Liver (tissue), 9 donors: ENCODE measurements around the gene PPFIBP2. TPM values are rescaled to one million over a fixed set of nuclear protein-coding genes. Genes with fewer than 3 reads are reported as not detected.

Experiments used
- DNase-seq: peaks from one replicate; pipeline ENCODE4 v3.0.0-alpha.2; 2017; ENCODE audit warnings: low spot score
- H3K27ac ChIP-seq, 2 donors: one replicate each; pipeline ENCODE4 v1.7.0; 2013; ENCODE audit warnings: inconsistent platforms in 2 of 2, low read length in 2 of 2, control low read depth in 1 of 2, low read depth in 1 of 2, mild to moderate bottlenecking in 1 of 2
- H3K27me3 ChIP-seq, 4 donors: one replicate each; pipeline versions ENCODE4 v1.6.1 to v1.7.0; 2013; ENCODE audit warnings: low read length in 3 of 4, inconsistent platforms in 1 of 4, mild to moderate bottlenecking in 1 of 4, moderate library complexity in 1 of 4; ENCODE audit not compliant: control insufficient read depth in 4 of 4, insufficient read depth in 4 of 4
- H3K36me3 ChIP-seq, 4 donors: one replicate each; pipeline versions ENCODE4 v1.6.1 to v1.7.0; 2013; ENCODE audit warnings: low read length in 3 of 4, mild to moderate bottlenecking in 3 of 4, low read depth in 1 of 4, moderate library complexity in 1 of 4; ENCODE audit not compliant: control insufficient read depth in 4 of 4, insufficient read depth in 3 of 4
- H3K4me1 ChIP-seq, 4 donors: one replicate each; pipeline versions ENCODE4 v1.6.1 to v1.7.0; 2013; ENCODE audit warnings: low read length in 3 of 4, mild to moderate bottlenecking in 3 of 4, moderate library complexity in 1 of 4; ENCODE audit not compliant: control insufficient read depth in 4 of 4, insufficient read depth in 4 of 4
- H3K4me3 ChIP-seq, 3 donors: one replicate each; pipeline versions ENCODE4 v1.6.1 to v1.7.0; 2013; ENCODE audit warnings: low read length in 3 of 3, control low read depth in 1 of 3, low read depth in 1 of 3, mild to moderate bottlenecking in 1 of 3
- H3K9ac ChIP-seq, 2 donors: one replicate each; pipeline ENCODE4 v1.7.0; 2013; ENCODE audit warnings: low read length in 2 of 2, mild to moderate bottlenecking in 2 of 2, moderate library complexity in 2 of 2, control low read depth in 1 of 2, low read depth in 1 of 2
- H3K9me3 ChIP-seq, 4 donors: one replicate each; pipeline versions ENCODE4 v1.6.1 to v1.7.0; 2013; ENCODE audit warnings: low read length in 3 of 4; ENCODE audit not compliant: control insufficient read depth in 4 of 4
- FOXA1 ChIP-seq: IDR thresholded peaks from 2 replicates; pipeline ENCODE4 v1.6.1; 2016; ENCODE audit warnings: antibody characterized with exemption
- FOXA2 ChIP-seq: IDR thresholded peaks from 2 replicates; pipeline ENCODE4 v1.6.1; 2016; ENCODE audit warnings: antibody characterized with exemption
- GABPA ChIP-seq, 2 donors: IDR thresholded peaks in 1 of 2; conservative IDR thresholded peaks in 1 of 2; 2 replicates each; pipeline ENCODE4 v1.6.1; 2016; ENCODE audit warnings: antibody characterized with exemption in 2 of 2, mild to moderate bottlenecking in 1 of 2, moderate library complexity in 1 of 2
- HNF4A ChIP-seq, 2 donors: conservative IDR thresholded peaks; 2 replicates each; pipeline ENCODE4 v1.6.1; 2016; ENCODE audit warnings: antibody characterized with exemption in 2 of 2, mild to moderate bottlenecking in 2 of 2
- HNF4G ChIP-seq: IDR thresholded peaks from 2 replicates; pipeline ENCODE4 v1.6.1; 2016; ENCODE audit warnings: antibody characterized with exemption
- MAX ChIP-seq: IDR thresholded peaks from 2 replicates; pipeline ENCODE4 v1.6.1; 2016; ENCODE audit warnings: antibody characterized with exemption
- NR2F2 ChIP-seq: IDR thresholded peaks from 2 replicates; pipeline ENCODE4 v1.6.1; 2016; ENCODE audit warnings: antibody characterized with exemption
- RXRA ChIP-seq, 2 donors: IDR thresholded peaks; 2 replicates each; pipeline ENCODE4 v1.6.1; 2017 to 2018; ENCODE audit warnings: antibody characterized with exemption in 2 of 2, mild to moderate bottlenecking in 1 of 2
- TAF1 ChIP-seq: conservative IDR thresholded peaks from 2 replicates; pipeline ENCODE4 v1.6.1; 2016; ENCODE audit warnings: antibody characterized with exemption, mild to moderate bottlenecking
- YY1 ChIP-seq: IDR thresholded peaks from 2 replicates; pipeline ENCODE4 v1.6.1; 2016; ENCODE audit warnings: antibody characterized with exemption, mild to moderate bottlenecking
- WGBS: extraction: QIAGEN DNeasy Blood & Tissue Kit; methylation state at CpG from one replicate; pipeline ENCODE4 v1.1.7; 2013; 5-methylcytosine and 5-hydroxymethylcytosine counted together
- polyA plus RNA-seq, 2 donors: library from polyadenylated mRNA; stranded (reverse) in 1 of 2; unstranded in 1 of 2; fragments of 200-250 nt in 1 of 2; fragments of >200 nt in 1 of 2; fragmentation: Nextera tagmentation in 1 of 2; extraction: Ambion mirVana in 1 of 2; gene quantifications; one replicate each; pipeline versions ENCODE4 v1.2.1 to v1.2.3, GENCODE V29; 2013 to 2015
- total RNA-seq, 2 donors: library from RNA; depleted of rRNA; stranded (reverse); fragments of >200 nt; gene quantifications; one replicate each; pipeline ENCODE4 v1.2.3, GENCODE V29; 2014
- TF ChIP-seq, protein P1 (sequence below): IDR thresholded peaks from 2 replicates; pipeline ENCODE4 v1.6.1; 2016; ENCODE audit warnings: antibody characterized with exemption
- TF ChIP-seq, protein P2 (sequence below): IDR thresholded peaks from 2 replicates; pipeline ENCODE4 v1.6.1; 2016; ENCODE audit warnings: antibody characterized with exemption, mild to moderate bottlenecking
- donor health status: healthy.
- donor health status: healthy.
- donor health status: healthy.
- donor health status: healthy.
- donor health status: healthy.

Gene PPFIBP2
- total and polyA plus RNA-seq, 4 donors = 19.6 to 80.0 (median 23.2) TPM

DNA sequence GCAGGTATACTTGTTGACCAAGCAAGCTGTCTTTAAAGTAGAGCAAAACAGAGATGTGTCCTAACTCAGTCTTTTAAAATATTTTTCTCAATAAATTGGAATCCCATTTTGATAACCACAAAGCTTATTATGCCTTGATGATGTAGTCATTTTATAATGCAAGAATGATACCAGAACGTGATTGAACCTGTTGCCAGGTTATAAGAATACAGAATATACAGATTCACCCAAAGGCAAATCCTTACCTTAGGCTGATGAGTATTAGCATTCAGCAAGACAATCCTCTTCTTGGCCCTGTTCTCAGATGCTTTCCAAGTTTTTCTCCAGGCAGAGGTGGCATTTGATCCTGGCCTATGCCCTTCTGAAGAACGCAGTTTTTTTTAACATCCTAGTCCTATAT is 76.1 kb downstream of the PPFIBP2 start:
- peaks cover 0 to 2% (median 0%) of the 10 kb centered on the region in 4 donors for H3K36me3 ChIP-seq
- WGBS = 93% methylated on average over 2 of the region's 2 CpGs
- no peak overlapping the region for H3K27ac ChIP-seq
- no peak for TF ChIP-seq NR2F2
- TF ChIP-seq MAX = no peak
- TF ChIP-seq YY1 = no peak
- no peak for TF ChIP-seq TAF1
- TF ChIP-seq HNF4A (conservative IDR thresholded peaks at IDR 0.05) = no peak
- TF ChIP-seq FOXA1 = no peak
- TF ChIP-seq GABPA (IDR thresholded peaks at IDR 0.05 in 1 of 2, conservative IDR thresholded peaks at IDR 0.05 in 1 of 2) = no peak
- TF ChIP-seq, protein P1, sequence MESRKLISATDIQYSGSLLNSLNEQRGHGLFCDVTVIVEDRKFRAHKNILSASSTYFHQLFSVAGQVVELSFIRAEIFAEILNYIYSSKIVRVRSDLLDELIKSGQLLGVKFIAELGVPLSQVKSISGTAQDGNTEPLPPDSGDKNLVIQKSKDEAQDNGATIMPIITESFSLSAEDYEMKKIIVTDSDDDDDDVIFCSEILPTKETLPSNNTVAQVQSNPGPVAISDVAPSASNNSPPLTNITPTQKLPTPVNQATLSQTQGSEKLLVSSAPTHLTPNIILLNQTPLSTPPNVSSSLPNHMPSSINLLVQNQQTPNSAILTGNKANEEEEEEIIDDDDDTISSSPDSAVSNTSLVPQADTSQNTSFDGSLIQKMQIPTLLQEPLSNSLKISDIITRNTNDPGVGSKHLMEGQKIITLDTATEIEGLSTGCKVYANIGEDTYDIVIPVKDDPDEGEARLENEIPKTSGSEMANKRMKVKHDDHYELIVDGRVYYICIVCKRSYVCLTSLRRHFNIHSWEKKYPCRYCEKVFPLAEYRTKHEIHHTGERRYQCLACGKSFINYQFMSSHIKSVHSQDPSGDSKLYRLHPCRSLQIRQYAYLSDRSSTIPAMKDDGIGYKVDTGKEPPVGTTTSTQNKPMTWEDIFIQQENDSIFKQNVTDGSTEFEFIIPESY = no peak
- TF ChIP-seq FOXA2 = no peak
- TF ChIP-seq HNF4G = no peak
- TF ChIP-seq, protein P2, sequence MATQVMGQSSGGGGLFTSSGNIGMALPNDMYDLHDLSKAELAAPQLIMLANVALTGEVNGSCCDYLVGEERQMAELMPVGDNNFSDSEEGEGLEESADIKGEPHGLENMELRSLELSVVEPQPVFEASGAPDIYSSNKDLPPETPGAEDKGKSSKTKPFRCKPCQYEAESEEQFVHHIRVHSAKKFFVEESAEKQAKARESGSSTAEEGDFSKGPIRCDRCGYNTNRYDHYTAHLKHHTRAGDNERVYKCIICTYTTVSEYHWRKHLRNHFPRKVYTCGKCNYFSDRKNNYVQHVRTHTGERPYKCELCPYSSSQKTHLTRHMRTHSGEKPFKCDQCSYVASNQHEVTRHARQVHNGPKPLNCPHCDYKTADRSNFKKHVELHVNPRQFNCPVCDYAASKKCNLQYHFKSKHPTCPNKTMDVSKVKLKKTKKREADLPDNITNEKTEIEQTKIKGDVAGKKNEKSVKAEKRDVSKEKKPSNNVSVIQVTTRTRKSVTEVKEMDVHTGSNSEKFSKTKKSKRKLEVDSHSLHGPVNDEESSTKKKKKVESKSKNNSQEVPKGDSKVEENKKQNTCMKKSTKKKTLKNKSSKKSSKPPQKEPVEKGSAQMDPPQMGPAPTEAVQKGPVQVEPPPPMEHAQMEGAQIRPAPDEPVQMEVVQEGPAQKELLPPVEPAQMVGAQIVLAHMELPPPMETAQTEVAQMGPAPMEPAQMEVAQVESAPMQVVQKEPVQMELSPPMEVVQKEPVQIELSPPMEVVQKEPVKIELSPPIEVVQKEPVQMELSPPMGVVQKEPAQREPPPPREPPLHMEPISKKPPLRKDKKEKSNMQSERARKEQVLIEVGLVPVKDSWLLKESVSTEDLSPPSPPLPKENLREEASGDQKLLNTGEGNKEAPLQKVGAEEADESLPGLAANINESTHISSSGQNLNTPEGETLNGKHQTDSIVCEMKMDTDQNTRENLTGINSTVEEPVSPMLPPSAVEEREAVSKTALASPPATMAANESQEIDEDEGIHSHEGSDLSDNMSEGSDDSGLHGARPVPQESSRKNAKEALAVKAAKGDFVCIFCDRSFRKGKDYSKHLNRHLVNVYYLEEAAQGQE = no peak
- DNase-seq = no peak
- no peak overlapping the region for H3K9ac ChIP-seq
- H3K4me3 ChIP-seq = no peak overlapping the region
- peaks cover 4 to 26% (median 8%) of the 10 kb centered on the region in 4 donors for H3K4me1 ChIP-seq
- no peaks in the 10 kb centered on the region for H3K9me3 ChIP-seq
- no peaks in the 10 kb centered on the region for H3K27me3 ChIP-seq

GRCh38 chr11:7590529-7590928 is 76.7 kb downstream of the PPFIBP2 start:
- Histone ChIP-seq H3K27me3 (no peaks in the 10 kb centered on the region), H3K36me3 (peaks cover 0 to 2% (median 0%) of the 10 kb centered on the region in 4 donors), H3K9me3 (no peaks in the 10 kb centered on the region), H3K4me3 (no peak overlapping the region), H3K27ac (peak overlapping the region in 1 of 2 donors; percentile 8), H3K9ac (no peak overlapping the region), H3K4me1 (peaks cover 4 to 26% (median 8%) of the 10 kb centered on the region in 4 donors)
- 94% methylated on average over 2 of the region's 2 CpGs for WGBS
- no peak for TF ChIP-seq FOXA2
- peak in 1 of 2 donors; percentile 33 for TF ChIP-seq RXRA (IDR thresholded peaks at IDR 0.05)
- DNase-seq = no peak
